Parathyroid adenoma (tissue), 2 donors: ENCODE data around the gene NKD1.

Experiments
- H2AFZ ChIP-seq: fragments of 300-600 bp; sonication (generic); one replicate; pipeline ENCODE4 v1.7.0; 2017; ENCODE audit warnings: antibody characterized with exemption, mild to moderate bottlenecking
- H3K27ac ChIP-seq: fragments of 300-600 bp; sonication (generic); one replicate; pipeline ENCODE4 v1.7.0; 2017
- H3K27me3 ChIP-seq: fragments of 300-600 bp; sonication (generic); one replicate; pipeline ENCODE4 v1.7.0; 2017; ENCODE audit warnings: low read length; ENCODE audit not compliant: control insufficient read depth, insufficient read depth
- H3K36me3 ChIP-seq: fragments of 300-600 bp; sonication (generic); one replicate; pipeline ENCODE4 v1.7.0; 2017; ENCODE audit warnings: low read length; ENCODE audit not compliant: control insufficient read depth, insufficient read depth
- H3K4me1 ChIP-seq: fragments of 300-600 bp; sonication (generic); one replicate; pipeline ENCODE4 v1.7.0; 2017; ENCODE audit warnings: control low read depth
- H3K4me2 ChIP-seq: fragments of 300-600 bp; sonication (generic); one replicate; pipeline ENCODE4 v1.7.0; 2017; ENCODE audit warnings: low read length
- H3K4me3 ChIP-seq: fragments of 300-600 bp; sonication (generic); one replicate; pipeline ENCODE4 v1.7.0; 2017; ENCODE audit warnings: low read depth, low read length
- H3K79me2 ChIP-seq: fragments of 300-600 bp; sonication (generic); one replicate; pipeline ENCODE4 v1.7.0; 2017; ENCODE audit warnings: control low read depth
- H3K9ac ChIP-seq: fragments of 300-600 bp; sonication (generic); one replicate; pipeline ENCODE4 v1.7.0; 2017; ENCODE audit warnings: mild to moderate bottlenecking
- H3K9me3 ChIP-seq: fragments of 300-600 bp; sonication (generic); one replicate; pipeline ENCODE4 v1.7.0; 2017; ENCODE audit warnings: low read length; ENCODE audit not compliant: control insufficient read depth
- TF ChIP-seq, protein P1 (sequence below): fragments of 300-600 bp; sonication (generic); IDR thresholded peaks from one replicate; pipeline ENCODE4 v1.7.0; 2017; ENCODE audit warnings: antibody characterized with exemption, mild to moderate bottlenecking
- donor health status: primary hyperparathyroidism.

The NKD1 gene, protein sequence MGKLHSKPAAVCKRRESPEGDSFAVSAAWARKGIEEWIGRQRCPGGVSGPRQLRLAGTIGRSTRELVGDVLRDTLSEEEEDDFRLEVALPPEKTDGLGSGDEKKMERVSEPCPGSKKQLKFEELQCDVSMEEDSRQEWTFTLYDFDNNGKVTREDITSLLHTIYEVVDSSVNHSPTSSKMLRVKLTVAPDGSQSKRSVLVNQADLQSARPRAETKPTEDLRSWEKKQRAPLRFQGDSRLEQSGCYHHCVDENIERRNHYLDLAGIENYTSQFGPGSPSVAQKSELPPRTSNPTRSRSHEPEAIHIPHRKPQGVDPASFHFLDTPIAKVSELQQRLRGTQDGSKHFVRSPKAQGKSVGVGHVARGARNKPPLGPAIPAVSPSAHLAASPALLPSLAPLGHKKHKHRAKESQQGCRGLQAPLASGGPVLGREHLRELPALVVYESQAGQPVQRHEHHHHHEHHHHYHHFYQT

GRCh38 chr16:50548125-50548908, at the start of gene NKD1:
NKD1 (plus strand) TSS chr16:50548396; CDS start chr16:50548554, 158 bp downstream.
- Histone ChIP-seq H3K27ac (no peak within 1 kb of the TSS), H3K36me3 (no peaks in the 10 kb centered on the region), H3K4me3 (peak within 1 kb of the TSS; percentile 54), H3K27me3 (no peaks in the 10 kb centered on the region), H3K79me2 (no peaks in the 10 kb centered on the region), H3K4me1 (no peaks in the 10 kb centered on the region), H3K9ac (no peak within 1 kb of the TSS), H2AFZ (peak within 1 kb of the TSS; percentile 89), H3K9me3 (no peaks in the 10 kb centered on the region), H3K4me2 (peak within 1 kb of the TSS; percentile 86)
- TF ChIP-seq, protein P1, sequence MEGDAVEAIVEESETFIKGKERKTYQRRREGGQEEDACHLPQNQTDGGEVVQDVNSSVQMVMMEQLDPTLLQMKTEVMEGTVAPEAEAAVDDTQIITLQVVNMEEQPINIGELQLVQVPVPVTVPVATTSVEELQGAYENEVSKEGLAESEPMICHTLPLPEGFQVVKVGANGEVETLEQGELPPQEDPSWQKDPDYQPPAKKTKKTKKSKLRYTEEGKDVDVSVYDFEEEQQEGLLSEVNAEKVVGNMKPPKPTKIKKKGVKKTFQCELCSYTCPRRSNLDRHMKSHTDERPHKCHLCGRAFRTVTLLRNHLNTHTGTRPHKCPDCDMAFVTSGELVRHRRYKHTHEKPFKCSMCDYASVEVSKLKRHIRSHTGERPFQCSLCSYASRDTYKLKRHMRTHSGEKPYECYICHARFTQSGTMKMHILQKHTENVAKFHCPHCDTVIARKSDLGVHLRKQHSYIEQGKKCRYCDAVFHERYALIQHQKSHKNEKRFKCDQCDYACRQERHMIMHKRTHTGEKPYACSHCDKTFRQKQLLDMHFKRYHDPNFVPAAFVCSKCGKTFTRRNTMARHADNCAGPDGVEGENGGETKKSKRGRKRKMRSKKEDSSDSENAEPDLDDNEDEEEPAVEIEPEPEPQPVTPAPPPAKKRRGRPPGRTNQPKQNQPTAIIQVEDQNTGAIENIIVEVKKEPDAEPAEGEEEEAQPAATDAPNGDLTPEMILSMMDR = no peak

DNA sequence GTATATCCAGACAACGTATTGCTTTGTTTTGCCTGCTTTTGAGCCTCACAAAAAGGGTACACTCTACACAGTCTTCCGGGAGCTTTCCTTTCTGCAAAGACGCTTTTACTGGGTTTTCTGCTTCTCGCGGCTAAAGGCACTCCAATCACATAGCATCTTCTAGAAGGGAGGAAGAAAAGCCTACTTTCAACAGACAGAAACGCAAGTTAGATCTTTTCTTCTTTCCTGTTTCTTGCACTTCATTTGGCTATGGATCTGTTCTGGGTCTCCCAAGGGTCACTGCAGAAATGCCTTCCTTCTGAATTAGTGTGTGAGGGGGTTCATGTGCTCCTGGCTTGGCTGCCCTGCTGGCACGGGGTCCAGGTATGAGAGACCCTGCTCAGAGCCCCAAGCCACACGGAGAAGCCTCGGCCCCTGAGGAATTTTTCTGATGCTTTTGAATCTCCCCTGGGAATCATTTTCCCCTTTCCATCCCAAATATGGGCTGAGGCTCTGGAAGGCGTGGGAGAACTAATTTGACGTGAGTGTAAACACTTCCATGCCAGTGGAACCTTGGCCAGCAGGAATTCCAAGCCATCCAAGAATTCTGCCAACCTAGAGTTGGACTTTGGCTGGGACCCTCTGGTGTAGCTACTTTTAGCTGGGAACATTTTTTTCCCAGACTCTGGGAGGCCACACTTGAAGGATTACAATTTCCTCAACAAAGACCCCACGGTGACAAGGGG, 49.6 kb upstream of the NKD1 start:
- no peak overlapping the region for H3K4me3 ChIP-seq
- TF ChIP-seq, protein P1 = no peak
- no peaks in the 10 kb centered on the region for H3K27me3 ChIP-seq
- H3K36me3 ChIP-seq = no peaks in the 10 kb centered on the region
- no peaks in the 10 kb centered on the region for H3K4me1 ChIP-seq
- no peak overlapping the region for H2AFZ ChIP-seq
- H3K9me3 ChIP-seq = no peaks in the 10 kb centered on the region
- H3K27ac ChIP-seq = no peak overlapping the region
- H3K79me2 ChIP-seq = no peaks in the 10 kb centered on the region
- H3K9ac ChIP-seq = no peak overlapping the region
- H3K4me2 ChIP-seq = no peak overlapping the region

GRCh38 chr16:50499254-50499653, 48.9 kb upstream of the NKD1 start:
- Histone ChIP-seq H3K27ac (no peak overlapping the region), H3K36me3 (no peaks in the 10 kb centered on the region), H3K79me2 (no peaks in the 10 kb centered on the region), H3K4me3 (no peak overlapping the region), H3K9me3 (no peaks in the 10 kb centered on the region), H3K4me1 (no peaks in the 10 kb centered on the region), H3K27me3 (no peaks in the 10 kb centered on the region), H2AFZ (no peak overlapping the region), H3K9ac (no peak overlapping the region), H3K4me2 (no peak overlapping the region)
- TF ChIP-seq, protein P1 = no peak

GRCh38 chr16:50500171-50500874, 47.9 kb upstream of the NKD1 start:
- Histone ChIP-seq H3K9me3 (no peaks in the 10 kb centered on the region), H3K4me1 (no peaks in the 10 kb centered on the region), H3K27me3 (no peaks in the 10 kb centered on the region), H3K4me3 (no peak overlapping the region), H3K9ac (no peak overlapping the region), H3K36me3 (no peaks in the 10 kb centered on the region), H3K4me2 (no peak overlapping the region), H3K27ac (no peak overlapping the region), H2AFZ (no peak overlapping the region), H3K79me2 (no peaks in the 10 kb centered on the region)
- TF ChIP-seq, protein P1 = no peak
